SK-N-SH treated with all-trans-retinoic acid at 6 μM for 48 hours (cell line): ENCODE data around the gene ITGA5.
A peak's percentile ranks its signal among the peaks of the same experiment; 100 is the strongest.

ENCODE experiments used
- ATAC-seq: fragments of 200-7000 bp; cut with Tn5 transposase; 3 replicates; pipeline ENCODE4 v1.9.1; 2020; ENCODE audit warnings: mild to moderate bottlenecking, moderate library complexity
- ARNTL ChIP-seq: fragments of 450-650 bp; formaldehyde crosslinking; IDR thresholded peaks from 2 replicates; pipeline ENCODE4 v1.5.0; 2020; ENCODE audit warnings: low read depth, mild to moderate bottlenecking, moderate library complexity, borderline replicate concordance
- BACH2 ChIP-seq: fragments of 250-450 bp; sonication (Bioruptor Pico); IDR thresholded peaks from 2 replicates; pipeline ENCODE4 v1.9.0; 2021; ENCODE audit warnings: mild to moderate bottlenecking, borderline replicate concordance
- GLIS3 ChIP-seq: fragments of 250-450 bp; sonication (Bioruptor Pico); IDR thresholded peaks from 2 replicates; pipeline ENCODE4 v1.5.0; 2020; ENCODE audit warnings: mild to moderate bottlenecking, moderate library complexity
- ISL1 ChIP-seq: fragments of 250-450 bp; sonication (Bioruptor Pico); IDR thresholded peaks from 2 replicates; pipeline ENCODE4 v2.1.2; 2022; ENCODE audit warnings: mild to moderate bottlenecking, moderate library complexity
- OSR1 ChIP-seq: fragments of 250-450 bp; sonication (Bioruptor Pico); IDR thresholded peaks from 2 replicates; pipeline ENCODE4 v1.8.0; 2022; ENCODE audit warnings: moderate library complexity, mild to moderate bottlenecking, inconsistent platforms
- RARB ChIP-seq: fragments of 250-450 bp; sonication (Bioruptor Pico); IDR thresholded peaks from 2 replicates; pipeline ENCODE4 v1.8.0; 2021; ENCODE audit warnings: mild to moderate bottlenecking, moderate library complexity
- TOX ChIP-seq: fragments of 250-450 bp; sonication (Bioruptor Pico); IDR thresholded peaks from 2 replicates; pipeline ENCODE4 v1.8.0; 2021; ENCODE audit warnings: mild to moderate bottlenecking, moderate library complexity, borderline replicate concordance
- ZC3H10 ChIP-seq: fragments of 250-450 bp; sonication (Bioruptor Pico); IDR thresholded peaks from 2 replicates; pipeline ENCODE4 v1.5.1; 2021; ENCODE audit warnings: mild to moderate bottlenecking, moderate library complexity
- ZFP3 ChIP-seq: fragments of 250-450 bp; sonication (Bioruptor Pico); IDR thresholded peaks from 2 replicates; pipeline ENCODE4 v1.5.0; 2020; ENCODE audit warnings: mild to moderate bottlenecking, moderate library complexity
- ZFP30 ChIP-seq: fragments of 450-650 bp; formaldehyde crosslinking; IDR thresholded peaks from 2 replicates; pipeline ENCODE4 v1.5.0; 2022; ENCODE audit warnings: mild to moderate bottlenecking, moderate library complexity
- ZNF565 ChIP-seq: fragments of 450-650 bp; formaldehyde crosslinking; conservative IDR thresholded peaks from 2 replicates; pipeline ENCODE4 v1.5.0; 2020; ENCODE audit warnings: low read depth, mild to moderate bottlenecking, moderate library complexity
- ZNF70 ChIP-seq: fragments of 450-650 bp; formaldehyde crosslinking; IDR thresholded peaks from 2 replicates; pipeline ENCODE4 v1.5.0; 2020; ENCODE audit warnings: mild to moderate bottlenecking, moderate library complexity
- ZNF8 ChIP-seq: fragments of 450-650 bp; formaldehyde crosslinking; IDR thresholded peaks from 2 replicates; pipeline ENCODE4 v1.5.0; 2020; ENCODE audit warnings: mild to moderate bottlenecking, moderate library complexity
- TF ChIP-seq, protein P1 (sequence below): fragments of 250-450 bp; sonication (Bioruptor Pico); IDR thresholded peaks from 2 replicates; pipeline ENCODE4 v1.8.0; 2021; ENCODE audit warnings: low read depth, mild to moderate bottlenecking, moderate library complexity, borderline replicate concordance
- TF ChIP-seq, protein P2 (sequence below): fragments of 250-450 bp; sonication (Bioruptor Pico); IDR thresholded peaks from 2 replicates; pipeline ENCODE4 v1.5.1; 2021; ENCODE audit warnings: mild to moderate bottlenecking, moderate library complexity
- TF ChIP-seq, protein P3 (sequence below): fragments of 250-450 bp; sonication (Bioruptor Pico); IDR thresholded peaks from 2 replicates; pipeline ENCODE4 v1.5.1; 2020; ENCODE audit warnings: low read depth, mild to moderate bottlenecking, moderate library complexity
- TF ChIP-seq, protein P4 (sequence below): fragments of 250-450 bp; sonication (Bioruptor Pico); IDR thresholded peaks from 2 replicates; pipeline ENCODE4 v1.5.0; 2020; ENCODE audit warnings: mild to moderate bottlenecking, moderate library complexity
- TF ChIP-seq, protein P5 (sequence below): fragments of 250-450 bp; sonication (Bioruptor Pico); IDR thresholded peaks from 2 replicates; pipeline ENCODE4 v1.8.0; 2020; ENCODE audit warnings: mild to moderate bottlenecking, moderate library complexity, borderline replicate concordance

Gene ITGA5

DNA sequence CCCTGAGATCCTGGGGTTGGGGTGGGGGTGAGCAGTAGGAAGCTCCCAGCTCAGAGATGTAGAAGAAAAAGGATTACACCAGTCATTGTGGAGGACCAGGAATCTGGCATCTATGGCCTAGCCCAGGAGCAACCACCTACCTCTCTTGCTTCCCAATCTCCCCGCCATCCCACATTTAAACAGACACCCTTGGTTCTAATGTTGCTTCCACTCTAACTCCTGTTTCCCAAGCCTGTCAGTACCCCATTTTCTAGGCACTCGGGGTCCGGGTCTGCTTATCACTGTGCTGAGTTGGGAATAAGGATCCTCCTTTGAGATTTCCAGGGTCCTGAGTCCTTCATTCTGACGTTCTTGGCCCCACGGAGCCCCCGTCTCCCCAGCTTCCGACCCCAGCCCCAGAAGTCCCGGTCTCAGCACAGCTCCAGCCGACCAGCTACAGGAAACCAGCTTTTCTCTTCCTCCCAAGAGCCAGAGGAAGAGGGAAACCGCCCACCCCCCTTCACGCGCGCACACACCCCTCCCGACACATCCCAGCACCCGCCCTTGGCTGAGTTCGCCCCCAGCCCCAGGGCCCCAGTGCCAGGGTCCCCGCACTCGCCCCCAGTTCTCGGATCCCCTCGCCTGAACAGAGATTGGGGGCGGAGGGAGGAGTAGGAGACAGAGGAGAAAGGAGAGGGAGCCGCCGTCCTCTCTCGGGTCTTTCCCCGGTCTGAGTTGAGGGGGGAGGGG is 1.2 kb downstream of the ITGA5 start:
- TF ChIP-seq ZC3H10 (CRISPR knock-in tag) (no peak), GLIS3 (CRISPR knock-in tag) (no peak), ISL1 (CRISPR knock-in tag) (no peak), TOX (no peak), OSR1 (CRISPR knock-in tag) (no peak), ZNF8 (no peak), RARB (CRISPR knock-in tag) (no peak), ZNF565 (no peak), ZFP30 (no peak), ZFP3 (CRISPR knock-in tag) (no peak)
- TF ChIP-seq, protein P1, sequence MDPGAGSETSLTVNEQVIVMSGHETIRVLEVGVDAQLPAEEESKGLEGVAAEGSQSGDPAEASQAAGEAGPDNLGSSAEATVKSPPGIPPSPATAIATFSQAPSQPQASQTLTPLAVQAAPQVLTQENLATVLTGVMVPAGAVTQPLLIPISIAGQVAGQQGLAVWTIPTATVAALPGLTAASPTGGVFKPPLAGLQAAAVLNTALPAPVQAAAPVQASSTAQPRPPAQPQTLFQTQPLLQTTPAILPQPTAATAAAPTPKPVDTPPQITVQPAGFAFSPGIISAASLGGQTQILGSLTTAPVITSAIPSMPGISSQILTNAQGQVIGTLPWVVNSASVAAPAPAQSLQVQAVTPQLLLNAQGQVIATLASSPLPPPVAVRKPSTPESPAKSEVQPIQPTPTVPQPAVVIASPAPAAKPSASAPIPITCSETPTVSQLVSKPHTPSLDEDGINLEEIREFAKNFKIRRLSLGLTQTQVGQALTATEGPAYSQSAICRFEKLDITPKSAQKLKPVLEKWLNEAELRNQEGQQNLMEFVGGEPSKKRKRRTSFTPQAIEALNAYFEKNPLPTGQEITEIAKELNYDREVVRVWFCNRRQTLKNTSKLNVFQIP (CRISPR knock-in tag): no peak
- TF ChIP-seq, protein P2, sequence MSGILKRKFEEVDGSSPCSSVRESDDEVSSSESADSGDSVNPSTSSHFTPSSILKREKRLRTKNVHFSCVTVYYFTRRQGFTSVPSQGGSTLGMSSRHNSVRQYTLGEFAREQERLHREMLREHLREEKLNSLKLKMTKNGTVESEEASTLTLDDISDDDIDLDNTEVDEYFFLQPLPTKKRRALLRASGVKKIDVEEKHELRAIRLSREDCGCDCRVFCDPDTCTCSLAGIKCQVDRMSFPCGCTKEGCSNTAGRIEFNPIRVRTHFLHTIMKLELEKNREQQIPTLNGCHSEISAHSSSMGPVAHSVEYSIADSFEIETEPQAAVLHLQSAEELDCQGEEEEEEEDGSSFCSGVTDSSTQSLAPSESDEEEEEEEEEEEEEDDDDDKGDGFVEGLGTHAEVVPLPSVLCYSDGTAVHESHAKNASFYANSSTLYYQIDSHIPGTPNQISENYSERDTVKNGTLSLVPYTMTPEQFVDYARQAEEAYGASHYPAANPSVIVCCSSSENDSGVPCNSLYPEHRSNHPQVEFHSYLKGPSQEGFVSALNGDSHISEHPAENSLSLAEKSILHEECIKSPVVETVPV (CRISPR knock-in tag): no peak
- TF ChIP-seq, protein P3, sequence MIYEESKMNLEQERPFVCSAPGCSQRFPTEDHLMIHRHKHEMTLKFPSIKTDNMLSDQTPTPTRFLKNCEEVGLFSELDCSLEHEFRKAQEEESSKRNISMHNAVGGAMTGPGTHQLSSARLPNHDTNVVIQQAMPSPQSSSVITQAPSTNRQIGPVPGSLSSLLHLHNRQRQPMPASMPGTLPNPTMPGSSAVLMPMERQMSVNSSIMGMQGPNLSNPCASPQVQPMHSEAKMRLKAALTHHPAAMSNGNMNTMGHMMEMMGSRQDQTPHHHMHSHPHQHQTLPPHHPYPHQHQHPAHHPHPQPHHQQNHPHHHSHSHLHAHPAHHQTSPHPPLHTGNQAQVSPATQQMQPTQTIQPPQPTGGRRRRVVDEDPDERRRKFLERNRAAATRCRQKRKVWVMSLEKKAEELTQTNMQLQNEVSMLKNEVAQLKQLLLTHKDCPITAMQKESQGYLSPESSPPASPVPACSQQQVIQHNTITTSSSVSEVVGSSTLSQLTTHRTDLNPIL: no peak
- TF ChIP-seq, protein P4, sequence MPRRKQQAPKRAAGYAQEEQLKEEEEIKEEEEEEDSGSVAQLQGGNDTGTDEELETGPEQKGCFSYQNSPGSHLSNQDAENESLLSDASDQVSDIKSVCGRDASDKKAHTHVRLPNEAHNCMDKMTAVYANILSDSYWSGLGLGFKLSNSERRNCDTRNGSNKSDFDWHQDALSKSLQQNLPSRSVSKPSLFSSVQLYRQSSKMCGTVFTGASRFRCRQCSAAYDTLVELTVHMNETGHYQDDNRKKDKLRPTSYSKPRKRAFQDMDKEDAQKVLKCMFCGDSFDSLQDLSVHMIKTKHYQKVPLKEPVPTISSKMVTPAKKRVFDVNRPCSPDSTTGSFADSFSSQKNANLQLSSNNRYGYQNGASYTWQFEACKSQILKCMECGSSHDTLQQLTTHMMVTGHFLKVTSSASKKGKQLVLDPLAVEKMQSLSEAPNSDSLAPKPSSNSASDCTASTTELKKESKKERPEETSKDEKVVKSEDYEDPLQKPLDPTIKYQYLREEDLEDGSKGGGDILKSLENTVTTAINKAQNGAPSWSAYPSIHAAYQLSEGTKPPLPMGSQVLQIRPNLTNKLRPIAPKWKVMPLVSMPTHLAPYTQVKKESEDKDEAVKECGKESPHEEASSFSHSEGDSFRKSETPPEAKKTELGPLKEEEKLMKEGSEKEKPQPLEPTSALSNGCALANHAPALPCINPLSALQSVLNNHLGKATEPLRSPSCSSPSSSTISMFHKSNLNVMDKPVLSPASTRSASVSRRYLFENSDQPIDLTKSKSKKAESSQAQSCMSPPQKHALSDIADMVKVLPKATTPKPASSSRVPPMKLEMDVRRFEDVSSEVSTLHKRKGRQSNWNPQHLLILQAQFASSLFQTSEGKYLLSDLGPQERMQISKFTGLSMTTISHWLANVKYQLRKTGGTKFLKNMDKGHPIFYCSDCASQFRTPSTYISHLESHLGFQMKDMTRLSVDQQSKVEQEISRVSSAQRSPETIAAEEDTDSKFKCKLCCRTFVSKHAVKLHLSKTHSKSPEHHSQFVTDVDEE (CRISPR knock-in tag): no peak
- TF ChIP-seq, all 23 proteins: peak for 0
- peak; percentile 28 for ATAC-seq

DNA sequence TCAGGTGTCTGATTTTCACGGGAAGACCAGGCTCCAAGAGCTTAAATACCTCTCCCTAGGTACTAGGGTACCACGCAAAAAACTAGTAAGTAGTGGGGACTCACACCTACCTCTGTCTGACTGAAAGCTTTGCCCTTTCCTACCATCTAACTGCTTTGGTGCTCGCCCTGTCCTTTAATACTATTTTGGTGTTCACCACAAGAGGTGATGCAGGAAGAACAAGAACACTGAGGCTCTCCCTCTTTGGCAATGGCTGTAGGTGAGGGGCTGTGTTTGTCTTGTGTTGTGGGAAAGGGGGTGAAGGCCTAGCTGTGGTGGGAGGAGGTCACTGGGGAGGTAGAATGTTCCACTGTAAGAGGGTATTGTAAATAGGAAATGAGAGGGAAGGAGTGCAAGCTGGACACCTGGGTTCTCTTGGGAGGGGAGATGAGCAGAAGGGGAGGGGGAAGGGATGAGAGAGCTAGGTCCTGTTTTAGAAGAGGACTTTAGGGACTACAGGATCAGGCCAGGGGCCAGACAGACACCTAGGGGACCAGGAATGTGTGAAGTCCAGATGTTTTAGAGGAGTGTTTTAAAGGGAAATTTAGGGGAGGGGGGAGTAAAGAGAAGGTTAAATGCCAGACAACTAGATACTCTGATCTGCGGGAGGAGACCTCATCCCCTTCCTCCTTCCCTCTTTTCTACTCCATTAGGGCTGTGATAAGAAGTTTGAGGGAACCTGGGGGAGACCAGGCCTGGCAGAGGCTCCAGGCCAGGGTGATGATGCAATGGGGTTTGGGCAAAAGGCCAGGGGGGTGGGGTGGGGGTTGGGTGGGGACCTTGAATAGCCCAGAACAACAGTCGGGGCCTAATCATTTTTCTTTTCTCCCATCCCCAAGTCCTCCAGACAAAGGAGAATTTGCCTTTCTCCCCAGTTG is 2.1 kb downstream of the ITGA5 start:
- no peak for ATAC-seq
- no peak for TF ChIP-seq ZNF565
- no peak for TF ChIP-seq ZFP30
- TF ChIP-seq, protein P3: no peak
- no peak for TF ChIP-seq ARNTL (CRISPR knock-in tag)
- TF ChIP-seq OSR1 (CRISPR knock-in tag): no peak
- TF ChIP-seq, protein P1 (CRISPR knock-in tag): no peak
- TF ChIP-seq, all 23 proteins: peak for 0

DNA sequence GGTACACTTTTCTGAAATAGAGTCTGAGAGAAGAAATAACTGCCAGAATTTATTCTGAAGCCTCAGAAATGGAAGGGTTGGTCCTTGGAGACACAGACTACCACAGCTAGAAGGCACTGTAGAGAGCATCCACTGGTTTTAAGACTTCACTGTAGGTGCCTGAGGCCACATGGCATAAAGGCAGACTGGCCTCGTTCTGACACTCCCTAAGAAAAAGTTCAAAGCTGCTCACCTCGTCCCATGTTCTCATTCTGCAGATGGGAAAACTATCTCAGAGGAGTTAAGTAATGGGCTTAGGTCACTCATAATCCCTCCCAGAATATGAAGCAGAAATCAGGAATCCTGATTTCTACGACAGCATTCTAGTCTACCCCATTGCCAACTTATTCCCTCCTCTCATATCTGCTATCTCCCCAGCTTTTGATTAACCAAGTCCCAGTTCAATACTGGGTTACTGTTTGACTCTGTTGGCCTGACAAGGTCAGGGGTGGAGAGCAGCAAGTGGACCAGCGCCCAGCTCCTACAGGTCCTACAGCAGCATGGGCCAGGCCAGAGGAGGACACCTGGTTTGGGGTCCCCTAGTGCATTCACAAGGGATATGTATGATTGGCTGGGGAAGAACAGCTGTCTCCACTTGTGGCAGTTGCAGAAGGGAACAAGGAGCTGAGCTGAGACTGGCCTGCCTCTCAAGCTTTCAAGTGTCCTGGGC is 3.7 kb downstream of the ITGA5 start:
- ATAC-seq: no peak
- TF ChIP-seq ZFP30: no peak
- TF ChIP-seq, protein P1 (CRISPR knock-in tag): no peak
- TF ChIP-seq, protein P3: no peak
- TF ChIP-seq, protein P5, sequence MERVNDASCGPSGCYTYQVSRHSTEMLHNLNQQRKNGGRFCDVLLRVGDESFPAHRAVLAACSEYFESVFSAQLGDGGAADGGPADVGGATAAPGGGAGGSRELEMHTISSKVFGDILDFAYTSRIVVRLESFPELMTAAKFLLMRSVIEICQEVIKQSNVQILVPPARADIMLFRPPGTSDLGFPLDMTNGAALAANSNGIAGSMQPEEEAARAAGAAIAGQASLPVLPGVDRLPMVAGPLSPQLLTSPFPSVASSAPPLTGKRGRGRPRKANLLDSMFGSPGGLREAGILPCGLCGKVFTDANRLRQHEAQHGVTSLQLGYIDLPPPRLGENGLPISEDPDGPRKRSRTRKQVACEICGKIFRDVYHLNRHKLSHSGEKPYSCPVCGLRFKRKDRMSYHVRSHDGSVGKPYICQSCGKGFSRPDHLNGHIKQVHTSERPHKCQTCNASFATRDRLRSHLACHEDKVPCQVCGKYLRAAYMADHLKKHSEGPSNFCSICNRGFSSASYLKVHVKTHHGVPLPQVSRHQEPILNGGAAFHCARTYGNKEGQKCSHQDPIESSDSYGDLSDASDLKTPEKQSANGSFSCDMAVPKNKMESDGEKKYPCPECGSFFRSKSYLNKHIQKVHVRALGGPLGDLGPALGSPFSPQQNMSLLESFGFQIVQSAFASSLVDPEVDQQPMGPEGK (CRISPR knock-in tag): no peak
- no peak for TF ChIP-seq ZNF70 (CRISPR knock-in tag)
- no peak for TF ChIP-seq BACH2 (CRISPR knock-in tag)
- TF ChIP-seq GLIS3 (CRISPR knock-in tag): no peak
